ENCODE data around the gene GLS. TPM values are rescaled to one million over a fixed set of nuclear protein-coding genes. Genes with fewer than 3 reads are reported as not detected.

GLS gene
- polyA plus RNA-seq, 1 experiment, result 206 TPM

- ChIA-PET CTCF (no interaction called here), POLR2A (interaction anchor here (1.6 to 2.2 kb wide), 2 partner anchors 21 to 43 kb away, joined by 4 to 13 read pairs; no protein-coding TSS in a partner anchor)
- DNase-seq (ENCODE audit: low read depth, low spot score), result no peak
- TF ChIP-seq CTCF (IDR thresholded peaks at IDR 0.05; ENCODE audit: low read depth, low read length), result no peak
- Histone ChIP-seq H3K9me3 (ENCODE audit: control insufficient read depth, insufficient read depth, low read length) (no peaks in the 10 kb centered on the region), H3K27ac (ENCODE audit: low read depth, low read length) (no peak overlapping the region), H3K4me3 (ENCODE audit: low read depth, low read length) (no peak overlapping the region), H3K27me3 (ENCODE audit: control insufficient read depth, insufficient read depth, low read length) (no peaks in the 10 kb centered on the region)
These were observed 43.2 kb upstream of the GLS start for GRCh38 chr2:190837420-190837819.

GRCh38 chr2:190837952-190838361, 42.7 kb upstream of the GLS start:
- Histone ChIP-seq H3K27ac (ENCODE audit: low read depth, low read length) (no peak overlapping the region), H3K27me3 (ENCODE audit: control insufficient read depth, insufficient read depth, low read length) (no peaks in the 10 kb centered on the region), H3K4me3 (ENCODE audit: low read depth, low read length) (no peak overlapping the region), H3K9me3 (ENCODE audit: control insufficient read depth, insufficient read depth, low read length) (no peaks in the 10 kb centered on the region)
- ChIA-PET CTCF (interaction anchor here (4.6 kb wide), 1 partner anchor 12 kb away, joined by 26 read pairs; no protein-coding TSS in a partner anchor), POLR2A (interaction anchor here (0.7 to 2.2 kb wide), 9 partner anchors 10 to 118 kb away, joined by 3 to 13 read pairs (median 5); no protein-coding TSS in a partner anchor)
- TF ChIP-seq CTCF (IDR thresholded peaks at IDR 0.05; ENCODE audit: low read depth, low read length), result no peak
- DNase-seq (ENCODE audit: low read depth, low spot score), result no peak

GRCh38 chr2:190838492-190838910, 42.1 kb upstream of the GLS start:
- CTCF ChIA-PET, result interaction anchor here (4.6 kb wide), 1 partner anchor 12 kb away, joined by 26 read pairs; no protein-coding TSS in a partner anchor

GRCh38 chr2:190840569-190841172, 40.0 kb upstream of the GLS start:
- no peak for DNase-seq (ENCODE audit: low read depth, low spot score)
- H3K9me3 ChIP-seq (ENCODE audit: control insufficient read depth, insufficient read depth, low read length), result no peaks in the 10 kb centered on the region
- TF ChIP-seq CTCF (IDR thresholded peaks at IDR 0.05; ENCODE audit: low read depth, low read length), result no peak
- no peak overlapping the region for H3K4me3 ChIP-seq (ENCODE audit: low read depth, low read length)
- CTCF ChIA-PET, result interaction anchor here (4.6 kb wide), 1 partner anchor 10 kb away, joined by 26 read pairs; no protein-coding TSS in a partner anchor
- no peaks in the 10 kb centered on the region for H3K27me3 ChIP-seq (ENCODE audit: control insufficient read depth, insufficient read depth, low read length)
- POLR2A ChIA-PET, result interaction anchor here (2.6 kb wide), 1 partner anchor 41 kb away, joined by 8 read pairs; the partner anchor contains the start of gene GLS
- H3K27ac ChIP-seq (ENCODE audit: low read depth, low read length), result no peak overlapping the region

More at GRCh38 chr2:190838492-190838910, 42.1 kb upstream of the GLS start:
- H3K4me3 ChIP-seq (ENCODE audit: low read depth, low read length), result no peak overlapping the region
- no peak overlapping the region for H3K27ac ChIP-seq (ENCODE audit: low read depth, low read length)
- H3K27me3 ChIP-seq (ENCODE audit: control insufficient read depth, insufficient read depth, low read length), result no peaks in the 10 kb centered on the region
- no peak for TF ChIP-seq CTCF (IDR thresholded peaks at IDR 0.05; ENCODE audit: low read depth, low read length)
- no peaks in the 10 kb centered on the region for H3K9me3 ChIP-seq (ENCODE audit: control insufficient read depth, insufficient read depth, low read length)
- POLR2A ChIA-PET, result interaction anchor here (0.7 to 2.2 kb wide), 9 partner anchors 9 to 119 kb away, joined by 3 to 13 read pairs (median 5); no protein-coding TSS in a partner anchor
- peak; percentile 59 for DNase-seq (ENCODE audit: low read depth, low spot score)
